ENCODE measurements around the gene HORMAD2.
"Not testable (repeated sequence)": the region's sequence is repeated elsewhere in the genome, so short reads cannot be mapped to it uniquely, and the experiment has no call there.

Gene HORMAD2

GRCh38 chr22:30195245-30196140 is 115.2 kb downstream of the HORMAD2 start:
- H3K27me3 ChIP-seq (replicated peaks; ENCODE audit: control insufficient read depth, insufficient read depth, low read length): no peaks in the 10 kb centered on the region
- H3K9ac ChIP-seq (ENCODE audit: low read length): peak overlapping the region; percentile 57
- no peak for DNase-seq (ENCODE audit: low read depth)
- peaks cover 23% of the 10 kb centered on the region for H3K4me1 ChIP-seq (ENCODE audit: control insufficient read depth, insufficient read depth, low read length)
- peak overlapping the region; percentile 67 for H3K4me3 ChIP-seq (ENCODE audit: low read length)
- H3K36me3 ChIP-seq (ENCODE audit: control insufficient read depth, insufficient read depth, low read length, severe bottlenecking): no peaks in the 10 kb centered on the region
- H3K9me3 ChIP-seq (ENCODE audit: control insufficient read depth, low read length): no peaks in the 10 kb centered on the region

GRCh38 chr22:30196141-30196879 is 116.0 kb downstream of the HORMAD2 start:
- peak; percentile 99 for DNase-seq (ENCODE audit: low read depth)
- peaks cover 23% of the 10 kb centered on the region for H3K4me1 ChIP-seq (ENCODE audit: control insufficient read depth, insufficient read depth, low read length)

GRCh38 chr22:30196880-30197336 is 116.6 kb downstream of the HORMAD2 start:
- H3K36me3 ChIP-seq (ENCODE audit: control insufficient read depth, insufficient read depth, low read length, severe bottlenecking): no peaks in the 10 kb centered on the region
- peak overlapping the region; percentile 67 for H3K4me3 ChIP-seq (ENCODE audit: low read length)
- H3K4me1 ChIP-seq (ENCODE audit: control insufficient read depth, insufficient read depth, low read length): peaks cover 24% of the 10 kb centered on the region

More at GRCh38 chr22:30196141-30196879, 116.0 kb downstream of the HORMAD2 start:
- Histone ChIP-seq H3K9ac (ENCODE audit: low read length) (peak overlapping the region; percentile 57), H3K27me3 (replicated peaks; ENCODE audit: control insufficient read depth, insufficient read depth, low read length) (no peaks in the 10 kb centered on the region), H3K4me3 (ENCODE audit: low read length) (peak overlapping the region; percentile 67), H3K9me3 (ENCODE audit: control insufficient read depth, low read length) (no peaks in the 10 kb centered on the region), H3K36me3 (ENCODE audit: control insufficient read depth, insufficient read depth, low read length, severe bottlenecking) (no peaks in the 10 kb centered on the region)

GRCh38 chr22:30197389-30197788 is 117.1 kb downstream of the HORMAD2 start:
- H3K9me3 ChIP-seq (ENCODE audit: control insufficient read depth, low read length): no peaks in the 10 kb centered on the region
- no peak overlapping the region for H3K9ac ChIP-seq (ENCODE audit: low read length)
- H3K4me1 ChIP-seq (ENCODE audit: control insufficient read depth, insufficient read depth, low read length): peaks cover 28% of the 10 kb centered on the region
- no peaks in the 10 kb centered on the region for H3K27me3 ChIP-seq (replicated peaks; ENCODE audit: control insufficient read depth, insufficient read depth, low read length)
- H3K4me3 ChIP-seq (ENCODE audit: low read length): peak overlapping the region; percentile 67
- H3K36me3 ChIP-seq (ENCODE audit: control insufficient read depth, insufficient read depth, low read length, severe bottlenecking): no peaks in the 10 kb centered on the region
- no peak for DNase-seq (ENCODE audit: low read depth)

More at GRCh38 chr22:30196880-30197336, 116.6 kb downstream of the HORMAD2 start:
- Histone ChIP-seq H3K27me3 (replicated peaks; ENCODE audit: control insufficient read depth, insufficient read depth, low read length) (no peaks in the 10 kb centered on the region), H3K9ac (ENCODE audit: low read length) (peak overlapping the region; percentile 57), H3K9me3 (ENCODE audit: control insufficient read depth, low read length) (no peaks in the 10 kb centered on the region)
- DNase-seq (ENCODE audit: low read depth): no peak

GRCh38 chr22:30198152-30198825 is 118.0 kb downstream of the HORMAD2 start:
- H3K36me3 ChIP-seq (ENCODE audit: control insufficient read depth, insufficient read depth, low read length, severe bottlenecking): no peaks in the 10 kb centered on the region
- no peaks in the 10 kb centered on the region for H3K27me3 ChIP-seq (replicated peaks; ENCODE audit: control insufficient read depth, insufficient read depth, low read length)
- H3K9me3 ChIP-seq (ENCODE audit: control insufficient read depth, low read length): no peaks in the 10 kb centered on the region
- H3K4me3 ChIP-seq (ENCODE audit: low read length): no peak overlapping the region
- peak; percentile 46 for DNase-seq (ENCODE audit: low read depth)
- no peak overlapping the region for H3K9ac ChIP-seq (ENCODE audit: low read length)
- peaks cover 29% of the 10 kb centered on the region for H3K4me1 ChIP-seq (ENCODE audit: control insufficient read depth, insufficient read depth, low read length)

- peaks cover 29% of the 10 kb centered on the region for H3K4me1 ChIP-seq (ENCODE audit: control insufficient read depth, insufficient read depth, low read length)
- DNase-seq (ENCODE audit: low read depth): no peak
- no peaks in the 10 kb centered on the region for H3K27me3 ChIP-seq (replicated peaks; ENCODE audit: control insufficient read depth, insufficient read depth, low read length)
- no peaks in the 10 kb centered on the region for H3K36me3 ChIP-seq (ENCODE audit: control insufficient read depth, insufficient read depth, low read length, severe bottlenecking)
- H3K9me3 ChIP-seq (ENCODE audit: control insufficient read depth, low read length): no peaks in the 10 kb centered on the region
- H3K4me3 ChIP-seq (ENCODE audit: low read length): no peak overlapping the region
- no peak overlapping the region for H3K9ac ChIP-seq (ENCODE audit: low read length)
Observed at GRCh38 chr22:30198921-30199320, 118.7 kb downstream of the HORMAD2 start.

- H3K36me3 ChIP-seq (ENCODE audit: control insufficient read depth, insufficient read depth, low read length, severe bottlenecking); H3K9ac ChIP-seq (ENCODE audit: low read length); H3K9me3 ChIP-seq (ENCODE audit: control insufficient read depth, low read length); H3K4me3 ChIP-seq (ENCODE audit: low read length); DNase-seq (ENCODE audit: low read depth); H3K27me3 ChIP-seq (replicated peaks; ENCODE audit: control insufficient read depth, insufficient read depth, low read length): not testable (repeated sequence)
- H3K4me1 ChIP-seq (ENCODE audit: control insufficient read depth, insufficient read depth, low read length): peaks cover 38% of the 10 kb centered on the region
Observed at GRCh38 chr22:30200905-30201304, 120.6 kb downstream of the HORMAD2 start.

- Histone ChIP-seq H3K4me1 (ENCODE audit: control insufficient read depth, insufficient read depth, low read length) (peaks cover 36% of the 10 kb centered on the region), H3K9ac (ENCODE audit: low read length) (no peak overlapping the region), H3K36me3 (ENCODE audit: control insufficient read depth, insufficient read depth, low read length, severe bottlenecking) (no peaks in the 10 kb centered on the region), H3K9me3 (ENCODE audit: control insufficient read depth, low read length) (no peaks in the 10 kb centered on the region), H3K4me3 (ENCODE audit: low read length) (no peak overlapping the region), H3K27me3 (replicated peaks; ENCODE audit: control insufficient read depth, insufficient read depth, low read length) (no peaks in the 10 kb centered on the region)
- DNase-seq (ENCODE audit: low read depth): peak; percentile 63
Observed at GRCh38 chr22:30201945-30202344, 121.7 kb downstream of the HORMAD2 start.

GRCh38 chr22:30202531-30203006 is 122.3 kb downstream of the HORMAD2 start:
- Histone ChIP-seq H3K27me3 (replicated peaks; ENCODE audit: control insufficient read depth, insufficient read depth, low read length) (no peaks in the 10 kb centered on the region), H3K4me1 (ENCODE audit: control insufficient read depth, insufficient read depth, low read length) (peaks cover 38% of the 10 kb centered on the region), H3K9me3 (ENCODE audit: control insufficient read depth, low read length) (no peaks in the 10 kb centered on the region), H3K36me3 (ENCODE audit: control insufficient read depth, insufficient read depth, low read length, severe bottlenecking) (no peaks in the 10 kb centered on the region), H3K9ac (ENCODE audit: low read length) (peak overlapping the region; percentile 52), H3K4me3 (ENCODE audit: low read length) (no peak overlapping the region)
- peak; percentile 79 for DNase-seq (ENCODE audit: low read depth)

GRCh38 chr22:30204015-30204741 is 123.9 kb downstream of the HORMAD2 start:
- Histone ChIP-seq H3K4me1 (ENCODE audit: control insufficient read depth, insufficient read depth, low read length) (peaks cover 49% of the 10 kb centered on the region), H3K4me3 (ENCODE audit: low read length) (no peak overlapping the region), H3K9ac (ENCODE audit: low read length) (no peak overlapping the region), H3K9me3 (ENCODE audit: control insufficient read depth, low read length) (no peaks in the 10 kb centered on the region), H3K27me3 (replicated peaks; ENCODE audit: control insufficient read depth, insufficient read depth, low read length) (no peaks in the 10 kb centered on the region), H3K36me3 (ENCODE audit: control insufficient read depth, insufficient read depth, low read length, severe bottlenecking) (no peaks in the 10 kb centered on the region)
- DNase-seq (ENCODE audit: low read depth): no peak
